Chondrocyte (in vitro differentiated cells): Measurements from ENCODE around the gene KIF2C. TPM values are rescaled to one million over a fixed set of nuclear protein-coding genes. Genes with fewer than 3 reads are reported as not detected.

Source experiments
- DNase-seq: peaks from one replicate; pipeline ENCODE4 v3.0.0; 2021; ENCODE audit warnings: mixed read lengths, low spot score
- H3K27ac Mint-ChIP-seq: one replicate; pipeline ENCODE4 v1.8.0; 2021; ENCODE audit warnings: mild to moderate bottlenecking, moderate library complexity, mixed read lengths; ENCODE audit not compliant: unreplicated experiment
- H3K27me3 Mint-ChIP-seq: 2 replicates; pipeline ENCODE4 v1.8.0; 2021; ENCODE audit warnings: low read depth, mixed read lengths
- H3K36me3 Mint-ChIP-seq: 2 replicates; pipeline ENCODE4 v1.8.0; 2021; ENCODE audit warnings: low read depth, mixed read lengths
- H3K4me1 Mint-ChIP-seq: 2 replicates; pipeline ENCODE4 v1.8.0; 2021; ENCODE audit warnings: low read depth, mild to moderate bottlenecking, mixed read lengths
- H3K4me3 Mint-ChIP-seq: one replicate; pipeline ENCODE4 v1.8.0; 2021; ENCODE audit warnings: mild to moderate bottlenecking, moderate library complexity, mixed read lengths; ENCODE audit not compliant: unreplicated experiment
- H3K9me3 Mint-ChIP-seq: 2 replicates; pipeline ENCODE4 v1.8.0; 2021; ENCODE audit warnings: low read depth, mixed read lengths
- CTCF ChIP-seq: fragments of 200-600 bp; sonication (generic); IDR thresholded peaks from 2 replicates; pipeline ENCODE4 v1.5.0; 2021; ENCODE audit warnings: antibody characterized with exemption, mild to moderate bottlenecking, moderate library complexity
- total RNA-seq: library from RNA; stranded (reverse); gene quantifications from 3 replicates; pipeline ENCODE4 v1.2.1, GENCODE V29; 2021

Gene KIF2C
- total RNA-seq, 1 donor from 2014 or later = 6.7 TPM

- DNase-seq = no peak
- Mint-ChIP-seq H3K9me3 (no peaks in the 10 kb centered on the region), H3K27ac (no peak overlapping the region), H3K27me3 (no peaks in the 10 kb centered on the region), H3K4me3 (no peak overlapping the region), H3K36me3 (no peaks in the 10 kb centered on the region), H3K4me1 (peaks cover 14% of the 10 kb centered on the region)
- no peak for TF ChIP-seq CTCF
Measured at GRCh38 chr1:44705470-44705869, 34.2 kb upstream of the KIF2C start.

DNA sequence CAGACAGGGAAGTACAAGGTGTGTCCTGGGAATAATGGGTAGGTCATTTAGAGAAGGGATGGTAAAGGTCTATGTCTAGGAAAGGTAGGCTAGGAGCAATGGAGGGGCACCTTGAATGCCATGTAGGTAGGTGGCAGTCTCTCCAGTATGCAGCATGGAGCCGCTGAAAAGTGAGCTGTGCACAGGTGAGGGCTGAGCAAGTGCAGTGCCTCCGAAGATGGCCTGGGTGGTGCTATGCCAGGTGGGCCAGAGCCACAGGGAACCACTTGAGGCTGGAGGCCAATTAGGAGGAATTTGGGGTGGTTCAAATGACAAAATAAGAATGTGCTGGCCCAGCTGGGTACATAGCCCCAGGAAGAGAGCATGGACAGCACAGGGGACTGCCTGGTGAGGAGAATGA lies 33.7 kb upstream of the KIF2C start:
- Mint-ChIP-seq H3K27me3 (peaks cover 4% of the 10 kb centered on the region), H3K27ac (no peak overlapping the region)

GRCh38 chr1:44707112-44707881 lies 32.3 kb upstream of the KIF2C start:
- no peak for DNase-seq

More for the DNA sequence above, 33.7 kb upstream of the KIF2C start:
- no peaks in the 10 kb centered on the region for H3K9me3 Mint-ChIP-seq
- peaks cover 14% of the 10 kb centered on the region for H3K4me1 Mint-ChIP-seq
- no peak for DNase-seq
- H3K4me3 Mint-ChIP-seq = no peak overlapping the region
- no peaks in the 10 kb centered on the region for H3K36me3 Mint-ChIP-seq
- TF ChIP-seq CTCF = no peak

DNA sequence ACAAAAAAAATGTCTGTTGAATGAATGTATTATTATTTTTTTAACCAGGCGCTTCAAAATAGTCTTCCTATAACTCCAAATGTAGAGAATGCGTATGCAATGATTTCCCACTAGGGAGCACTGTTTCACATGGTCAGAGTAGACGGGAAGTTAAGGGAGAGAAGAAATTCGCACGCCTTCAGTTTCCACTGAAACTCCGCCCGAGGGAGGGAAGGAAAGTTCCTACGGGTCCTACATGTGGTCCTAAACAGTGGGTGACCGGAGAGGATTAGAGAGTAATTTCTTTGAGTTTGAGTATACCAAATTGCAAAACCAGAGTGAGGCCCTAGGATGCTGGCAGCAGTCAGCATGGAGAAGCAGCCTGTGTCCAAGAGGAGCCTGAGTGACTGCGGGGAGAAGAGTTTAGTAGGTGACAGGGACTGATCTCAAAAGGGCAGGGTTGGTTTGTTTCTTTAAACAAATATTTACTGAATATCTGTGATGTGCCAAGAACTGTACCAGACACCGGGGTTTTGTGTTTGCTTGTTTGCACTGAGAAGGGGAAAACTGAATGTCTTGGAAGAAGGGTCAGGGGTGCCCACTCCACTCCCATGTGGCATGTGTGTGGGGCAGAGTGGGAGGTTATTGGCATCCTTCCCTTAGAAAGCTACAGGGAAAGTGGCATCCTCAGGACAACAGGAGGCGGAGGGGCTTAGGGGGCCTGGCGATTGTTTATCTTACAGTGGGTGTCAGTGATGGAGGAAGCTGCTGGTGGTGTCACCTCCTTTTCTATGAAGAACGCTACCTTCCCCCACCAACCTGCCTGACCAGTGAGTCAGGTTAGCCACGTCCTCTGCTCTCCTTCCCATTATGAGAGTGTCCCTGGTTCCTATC lies 31.4 kb upstream of the KIF2C start:
- peak; percentile 79 for TF ChIP-seq CTCF
- H3K27ac Mint-ChIP-seq = no peak overlapping the region
- no peaks in the 10 kb centered on the region for H3K36me3 Mint-ChIP-seq
- peaks cover 14% of the 10 kb centered on the region for H3K4me1 Mint-ChIP-seq
- H3K9me3 Mint-ChIP-seq = no peaks in the 10 kb centered on the region
- no peak for DNase-seq
- H3K27me3 Mint-ChIP-seq = peaks cover 4% of the 10 kb centered on the region
- peak overlapping the region; percentile 40 for H3K4me3 Mint-ChIP-seq

More at GRCh38 chr1:44707112-44707881, 32.3 kb upstream of the KIF2C start:
- H3K27ac Mint-ChIP-seq = peak overlapping the region; percentile 71
- H3K9me3 Mint-ChIP-seq = no peaks in the 10 kb centered on the region
- TF ChIP-seq CTCF = no peak
- H3K4me1 Mint-ChIP-seq = peaks cover 14% of the 10 kb centered on the region
- peaks cover 4% of the 10 kb centered on the region for H3K27me3 Mint-ChIP-seq
- no peak overlapping the region for H3K4me3 Mint-ChIP-seq
- H3K36me3 Mint-ChIP-seq = no peaks in the 10 kb centered on the region

DNA sequence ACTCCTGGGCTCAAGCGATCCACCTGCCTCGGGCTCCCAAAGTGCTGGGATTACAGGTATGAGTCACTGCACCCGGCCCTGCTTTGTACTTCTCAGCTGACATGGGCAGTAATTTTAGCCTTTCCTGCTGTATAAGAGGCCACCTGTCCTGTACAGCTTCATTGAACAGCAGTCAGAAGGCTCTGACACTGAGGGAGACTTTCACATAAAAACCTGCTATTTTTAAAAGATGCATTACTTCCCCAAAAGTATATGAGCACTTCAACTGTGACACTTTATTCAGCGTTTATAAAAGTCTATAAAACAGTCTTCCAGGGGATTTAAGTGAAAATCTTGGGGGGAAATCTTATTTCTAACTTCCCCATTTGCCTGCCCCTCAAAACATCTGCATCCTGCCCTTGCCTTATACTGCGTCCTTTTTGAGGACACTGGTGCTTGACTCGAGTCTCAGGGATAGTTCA lies 26.3 kb upstream of the KIF2C start:
- Mint-ChIP-seq H3K36me3 (no peaks in the 10 kb centered on the region), H3K4me3 (no peak overlapping the region), H3K27me3 (peaks cover 12% of the 10 kb centered on the region), H3K4me1 (peaks cover 2% of the 10 kb centered on the region), H3K9me3 (no peaks in the 10 kb centered on the region), H3K27ac (no peak overlapping the region)
- no peak for DNase-seq
- no peak for TF ChIP-seq CTCF
